Measurements from ENCODE around the gene LRRC27. TPM values are rescaled to one million over a fixed set of nuclear protein-coding genes. Genes with fewer than 3 reads are reported as not detected.
"Not testable (repeated sequence)": the region's sequence is repeated elsewhere in the genome, so short reads cannot be mapped to it uniquely, and the experiment has no call there.

Gene LRRC27
- total RNA-seq, 1 donor from 2014 or later: 15.5 TPM

DNA sequence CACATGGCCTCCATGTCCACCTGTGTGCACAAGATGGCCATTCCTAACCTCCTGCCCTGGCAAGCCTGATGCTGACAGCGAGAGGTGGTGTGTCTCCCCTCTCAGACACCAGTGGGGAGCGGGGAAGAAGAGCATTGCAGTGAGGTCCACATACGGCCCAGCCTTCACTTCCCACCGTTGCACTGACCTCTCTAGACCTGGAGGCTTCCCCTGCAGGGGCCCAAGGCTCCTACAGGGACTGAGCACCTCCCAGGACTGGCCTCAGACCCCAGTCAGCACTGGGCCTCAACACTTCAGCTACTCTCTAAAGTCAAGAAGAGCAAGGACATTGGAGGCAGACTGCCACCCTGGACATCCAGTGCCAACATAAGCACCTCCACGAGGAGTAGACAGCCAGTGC lies 40.2 kb upstream of the LRRC27 start:
- Histone ChIP-seq H3K9me3 (peaks cover 7% of the 10 kb centered on the region), H3K4me1 (no peaks in the 10 kb centered on the region), H3K36me3 (no peaks in the 10 kb centered on the region), H3K4me3 (no peak overlapping the region), H3K27me3 (ENCODE audit: low read depth) (no peaks in the 10 kb centered on the region), H3K27ac (no peak overlapping the region)
- intact Hi-C loops (cut with DNase I): no loop called here
- no peak for ATAC-seq
- DNase-seq: peak; percentile 17
- TF ChIP-seq, protein P1, sequence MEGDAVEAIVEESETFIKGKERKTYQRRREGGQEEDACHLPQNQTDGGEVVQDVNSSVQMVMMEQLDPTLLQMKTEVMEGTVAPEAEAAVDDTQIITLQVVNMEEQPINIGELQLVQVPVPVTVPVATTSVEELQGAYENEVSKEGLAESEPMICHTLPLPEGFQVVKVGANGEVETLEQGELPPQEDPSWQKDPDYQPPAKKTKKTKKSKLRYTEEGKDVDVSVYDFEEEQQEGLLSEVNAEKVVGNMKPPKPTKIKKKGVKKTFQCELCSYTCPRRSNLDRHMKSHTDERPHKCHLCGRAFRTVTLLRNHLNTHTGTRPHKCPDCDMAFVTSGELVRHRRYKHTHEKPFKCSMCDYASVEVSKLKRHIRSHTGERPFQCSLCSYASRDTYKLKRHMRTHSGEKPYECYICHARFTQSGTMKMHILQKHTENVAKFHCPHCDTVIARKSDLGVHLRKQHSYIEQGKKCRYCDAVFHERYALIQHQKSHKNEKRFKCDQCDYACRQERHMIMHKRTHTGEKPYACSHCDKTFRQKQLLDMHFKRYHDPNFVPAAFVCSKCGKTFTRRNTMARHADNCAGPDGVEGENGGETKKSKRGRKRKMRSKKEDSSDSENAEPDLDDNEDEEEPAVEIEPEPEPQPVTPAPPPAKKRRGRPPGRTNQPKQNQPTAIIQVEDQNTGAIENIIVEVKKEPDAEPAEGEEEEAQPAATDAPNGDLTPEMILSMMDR (IDR thresholded peaks at IDR 0.05): no peak

DNA sequence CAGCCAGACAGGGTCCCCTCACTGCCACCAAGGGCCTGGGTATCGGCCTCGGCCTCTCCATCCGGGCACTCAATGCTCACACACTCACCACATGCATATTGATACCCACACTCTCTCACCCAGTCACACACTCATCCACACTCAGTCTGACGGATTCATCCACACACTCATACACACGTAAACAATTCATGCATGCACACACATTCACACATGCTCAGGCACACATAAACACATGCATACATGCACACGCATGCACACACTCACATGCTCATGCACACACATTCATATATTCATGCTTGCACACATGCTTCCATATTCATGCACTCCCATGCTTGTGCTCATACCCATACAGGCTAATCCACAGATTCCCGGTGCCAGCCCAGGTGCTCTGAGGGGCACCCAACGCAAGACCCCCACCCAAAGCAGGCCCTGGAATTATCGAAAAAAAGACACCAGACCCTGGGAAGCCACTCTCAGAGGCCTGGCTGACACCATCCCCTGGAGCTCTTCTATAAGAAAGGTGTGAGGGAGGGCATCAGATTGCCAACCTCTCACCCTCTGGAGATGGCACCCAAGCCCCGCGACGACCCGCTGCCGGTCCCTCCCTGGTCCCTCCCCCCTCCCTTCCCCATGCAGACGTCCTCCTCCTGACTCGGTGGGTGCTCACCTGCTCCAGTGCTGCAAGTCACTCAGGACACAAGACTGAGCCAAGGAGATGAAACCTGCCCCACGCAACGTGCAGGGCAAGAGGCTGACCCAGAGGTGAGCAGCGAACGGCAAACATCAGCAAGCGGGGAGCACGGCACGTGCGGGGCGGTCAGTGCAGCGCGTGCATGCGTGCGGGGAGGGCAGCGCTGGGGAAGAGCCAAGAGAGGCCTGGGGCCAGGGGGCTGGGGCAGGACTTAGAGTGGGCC lies 39.4 kb upstream of the LRRC27 start:
- peak in 1 of 2 donors; percentile 35 for ATAC-seq
- Histone ChIP-seq H3K9me3 (peaks cover 7% of the 10 kb centered on the region), H3K36me3 (no peaks in the 10 kb centered on the region), H3K27ac (no peak overlapping the region), H3K27me3 (ENCODE audit: low read depth) (no peaks in the 10 kb centered on the region), H3K4me3 (no peak overlapping the region), H3K4me1 (no peaks in the 10 kb centered on the region)
- intact Hi-C loops (cut with DNase I): no loop called here
- DNase-seq: peak; percentile 34
- TF ChIP-seq, protein P1 (IDR thresholded peaks at IDR 0.05): no peak

DNA sequence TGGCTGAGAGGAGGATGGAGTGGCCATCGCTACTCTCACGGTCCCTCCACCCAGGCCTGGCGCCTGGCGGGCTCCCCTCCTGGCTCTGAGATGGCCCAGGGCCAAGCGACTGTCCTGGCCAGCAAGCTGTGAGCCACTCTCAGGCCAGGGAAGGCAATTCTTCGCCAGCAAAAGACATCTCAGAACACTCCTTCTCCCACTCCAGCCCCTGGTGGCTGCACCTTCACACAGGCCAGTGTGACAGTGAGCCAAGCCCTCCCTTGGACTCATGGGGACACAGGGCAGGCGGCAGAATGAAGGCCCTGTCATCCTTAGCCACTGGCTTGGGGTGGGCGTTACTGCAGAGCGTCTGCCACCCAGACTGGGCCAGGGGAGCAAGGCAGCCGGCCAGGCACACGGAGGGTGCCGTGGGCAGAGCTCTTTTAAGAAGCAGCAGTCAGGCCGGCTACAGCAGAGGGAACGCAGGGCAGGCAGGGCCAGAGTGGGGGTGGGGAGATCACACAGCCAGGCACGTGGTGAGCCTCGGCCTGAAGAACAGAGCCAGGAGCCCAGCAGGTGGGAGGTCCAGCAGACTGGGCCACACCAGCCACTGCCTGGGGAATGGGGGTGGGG lies 38.7 kb upstream of the LRRC27 start:
- no peak overlapping the region for H3K4me3 ChIP-seq
- no peaks in the 10 kb centered on the region for H3K36me3 ChIP-seq
- peak in 1 of 2 donors; percentile 21 for ATAC-seq
- no peak overlapping the region for H3K27ac ChIP-seq
- no peaks in the 10 kb centered on the region for H3K4me1 ChIP-seq
- peaks cover 7% of the 10 kb centered on the region for H3K9me3 ChIP-seq
- intact Hi-C loops (cut with DNase I): no loop called here
- DNase-seq: peak; percentile 39
- H3K27me3 ChIP-seq (ENCODE audit: low read depth): no peaks in the 10 kb centered on the region
- TF ChIP-seq, protein P1 (IDR thresholded peaks at IDR 0.05): no peak

DNA sequence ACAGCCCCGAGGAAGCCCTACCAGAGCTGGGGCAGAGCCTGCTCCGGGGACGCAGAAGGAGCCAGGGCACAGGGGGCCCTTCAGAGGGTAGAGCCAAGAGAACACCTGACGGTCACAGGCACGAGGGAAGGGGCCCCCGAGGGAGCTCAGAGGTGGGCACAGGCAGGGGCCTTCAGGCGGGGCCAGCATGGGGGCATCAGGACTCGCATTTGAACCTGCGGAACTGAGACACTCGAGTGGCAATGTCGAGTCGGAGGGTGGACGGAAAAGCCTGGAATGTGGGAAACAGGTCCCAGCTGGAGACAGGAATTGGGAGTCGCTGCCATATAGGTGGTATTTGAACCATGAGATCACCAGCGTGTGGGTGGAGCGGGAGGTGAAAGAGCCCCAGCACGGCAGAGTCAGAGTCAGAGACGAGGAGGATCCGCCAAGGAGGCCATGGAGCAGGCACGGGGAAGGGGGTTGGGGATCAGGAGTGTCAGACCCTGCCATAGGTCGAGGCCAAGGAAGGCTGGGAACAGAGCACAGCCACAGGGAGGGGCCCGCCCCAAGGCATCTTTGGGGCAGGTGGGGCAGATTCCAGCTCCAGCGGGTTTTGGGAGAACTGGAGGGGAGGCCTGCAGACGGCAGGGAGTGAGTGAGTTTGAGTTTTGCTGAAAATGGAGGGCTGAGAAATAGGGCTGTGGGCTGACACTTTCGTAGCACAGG lies 38.0 kb upstream of the LRRC27 start:
- TF ChIP-seq, protein P1 (IDR thresholded peaks at IDR 0.05): no peak
- Histone ChIP-seq H3K4me1 (no peaks in the 10 kb centered on the region), H3K9me3 (peaks cover 4% of the 10 kb centered on the region), H3K4me3 (no peak overlapping the region), H3K36me3 (no peaks in the 10 kb centered on the region), H3K27me3 (ENCODE audit: low read depth) (no peaks in the 10 kb centered on the region), H3K27ac (no peak overlapping the region)
- DNase-seq (peak; percentile 10), ATAC-seq (no peak)
- intact Hi-C loops (cut with DNase I): no loop called here

DNA sequence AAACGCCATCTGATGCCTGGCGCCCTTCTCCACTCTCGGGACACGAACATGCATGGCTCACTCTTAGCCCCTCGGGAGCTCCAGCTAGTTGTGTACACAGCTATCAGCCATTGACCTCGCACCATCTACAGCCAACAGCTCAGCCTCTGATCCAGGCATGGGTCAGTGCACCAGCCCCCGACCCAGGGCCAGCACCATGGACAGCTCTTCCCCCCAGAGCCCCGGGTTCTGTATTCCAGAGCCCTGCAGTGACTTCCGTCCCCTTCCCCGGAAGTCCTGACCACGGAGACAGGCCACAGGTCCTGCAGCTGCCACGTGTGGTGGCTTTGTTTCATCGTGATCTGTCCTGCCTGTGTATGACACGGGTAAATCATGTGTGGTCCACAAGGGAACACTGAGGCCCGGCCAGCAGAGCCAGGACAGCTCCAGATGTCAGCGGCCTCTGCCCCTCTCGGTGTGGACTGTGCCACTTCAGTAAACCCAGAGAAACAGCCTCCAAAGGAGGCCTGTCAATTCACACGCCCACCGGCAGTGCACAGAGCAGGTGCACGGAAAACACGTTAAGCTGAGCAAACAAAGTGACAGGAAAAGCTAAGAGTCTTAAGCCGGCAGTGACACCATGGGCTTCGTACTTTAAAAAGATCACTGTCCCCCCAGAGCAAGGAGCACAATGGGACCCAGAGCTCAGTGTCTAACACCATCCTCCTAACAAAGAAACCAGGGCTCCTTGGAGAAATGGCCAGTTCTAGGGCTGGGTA lies 37.3 kb upstream of the LRRC27 start:
- intact Hi-C loops (cut with DNase I): no loop called here
- Histone ChIP-seq H3K4me1 (no peaks in the 10 kb centered on the region), H3K27ac (no peak overlapping the region), H3K27me3 (ENCODE audit: low read depth) (no peaks in the 10 kb centered on the region), H3K4me3 (no peak overlapping the region), H3K36me3 (no peaks in the 10 kb centered on the region), H3K9me3 (no peaks in the 10 kb centered on the region)
- TF ChIP-seq, protein P1 (IDR thresholded peaks at IDR 0.05): no peak
- peak; percentile 32 for DNase-seq
- no peak for ATAC-seq

DNA sequence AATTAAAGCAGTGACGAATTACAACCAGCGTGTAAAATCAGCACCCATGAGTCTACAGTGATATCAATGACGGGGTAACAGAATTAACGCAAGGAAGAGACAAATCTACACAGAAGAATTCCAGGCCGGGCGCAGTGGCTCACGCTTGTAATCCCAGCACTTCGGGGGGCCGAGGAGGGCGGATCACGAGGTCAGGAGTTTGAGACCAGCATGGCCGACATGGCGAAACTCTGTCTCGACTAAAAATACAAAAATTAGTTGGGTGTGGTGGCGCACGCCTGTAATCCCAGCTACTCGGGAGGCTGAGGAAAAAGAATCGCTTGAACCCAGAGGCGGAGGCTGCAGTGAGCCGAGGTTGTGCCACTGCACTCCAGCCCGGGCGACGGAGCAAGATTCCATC lies 36.5 kb upstream of the LRRC27 start:
- intact Hi-C loops (cut with DNase I); H3K36me3 ChIP-seq; H3K9me3 ChIP-seq; H3K27me3 ChIP-seq (ENCODE audit: low read depth); H3K27ac ChIP-seq; DNase-seq; H3K4me3 ChIP-seq; ATAC-seq; H3K4me1 ChIP-seq: not testable (repeated sequence)
